SK-N-SH treated with all-trans-retinoic acid at 6 μM for 48 hours (cell line): Measurements from ENCODE around the gene PIN4.

Source experiments
- CSDC2 ChIP-seq: fragments of 250-450 bp; sonication (Bioruptor Pico); IDR thresholded peaks from 2 replicates; pipeline ENCODE4 v1.5.0; 2020; ENCODE audit warnings: mild to moderate bottlenecking, moderate library complexity
- ZFP30 ChIP-seq: fragments of 450-650 bp; formaldehyde crosslinking; IDR thresholded peaks from 2 replicates; pipeline ENCODE4 v1.5.0; 2022; ENCODE audit warnings: mild to moderate bottlenecking, moderate library complexity

- no peak for TF ChIP-seq CSDC2
- TF ChIP-seq ZFP30 (CRISPR knock-in tag) = no peak
Measured at GRCh38 chrX:72159769-72160168, 21.8 kb upstream of the PIN4 start.
